Osteoblast (primary cell): ENCODE measurements around the gene DBNL. TPM values are rescaled to one million over a fixed set of nuclear protein-coding genes. Genes with fewer than 3 reads are reported as not detected.
"Not testable (repeated sequence)": the region's sequence is repeated elsewhere in the genome, so short reads cannot be mapped to it uniquely, and the experiment has no call there.

ENCODE experiments used
- DNase-seq: peaks from one replicate; pipeline ENCODE4 v3.0.0; 2011; ENCODE audit warnings: low spot score, mixed read lengths; ENCODE audit not compliant: insufficient read length; ENCODE audit errors: missing footprints
- H2AFZ ChIP-seq: 2 replicates; pipeline ENCODE4 v1.6.0; 2011; ENCODE audit warnings: mild to moderate bottlenecking, low read length
- H3K27ac ChIP-seq: 2 replicates; pipeline ENCODE4 v1.5.1; 2011; ENCODE audit warnings: mild to moderate bottlenecking, low read depth, low read length, moderate library complexity
- H3K27me3 ChIP-seq: 2 replicates; pipeline ENCODE4 v1.6.0; 2012; ENCODE audit warnings: mild to moderate bottlenecking, control low read depth, inconsistent platforms, low read length, moderate library complexity; ENCODE audit not compliant: insufficient read depth
- H3K36me3 ChIP-seq: 2 replicates; pipeline ENCODE4 v1.5.1; 2011; ENCODE audit warnings: mild to moderate bottlenecking, low read length, control low read depth, moderate library complexity; ENCODE audit not compliant: insufficient read depth
- H3K4me1 ChIP-seq: 2 replicates; pipeline ENCODE4 v1.5.1; 2011; ENCODE audit warnings: mild to moderate bottlenecking, low read length, control low read depth, moderate library complexity; ENCODE audit not compliant: insufficient read depth
- H3K4me2 ChIP-seq: 2 replicates; pipeline ENCODE4 v1.6.0; 2011; ENCODE audit warnings: mild to moderate bottlenecking, low read length; ENCODE audit not compliant: insufficient read depth
- H3K4me3 ChIP-seq: fragments of 200-600 bp; sonication (generic); 3 replicates; pipeline ENCODE4 v1.5.1; 2012; ENCODE audit warnings: mild to moderate bottlenecking, low read length, inconsistent platforms; ENCODE audit not compliant: insufficient read depth
- H3K79me2 ChIP-seq: 2 replicates; pipeline ENCODE4 v1.6.0; 2012; ENCODE audit warnings: mild to moderate bottlenecking, low read length, control low read depth, inconsistent platforms; ENCODE audit not compliant: insufficient read depth
- H3K9me3 ChIP-seq: 2 replicates; pipeline ENCODE4 v1.5.1; 2011; ENCODE audit warnings: low read depth, low read length, control low read depth
- H4K20me1 ChIP-seq: 2 replicates; pipeline ENCODE4 v1.6.0; 2012; ENCODE audit warnings: mild to moderate bottlenecking, low read length, control low read depth; ENCODE audit not compliant: insufficient read depth
- total RNA-seq: library from RNA; depleted of rRNA; stranded (reverse); fragments of >200 nt; gene quantifications from 2 replicates; pipeline ENCODE4 v1.2.3, GENCODE V29; 2012

Gene DBNL
- total RNA-seq, 1 donor = 105 TPM

DNA sequence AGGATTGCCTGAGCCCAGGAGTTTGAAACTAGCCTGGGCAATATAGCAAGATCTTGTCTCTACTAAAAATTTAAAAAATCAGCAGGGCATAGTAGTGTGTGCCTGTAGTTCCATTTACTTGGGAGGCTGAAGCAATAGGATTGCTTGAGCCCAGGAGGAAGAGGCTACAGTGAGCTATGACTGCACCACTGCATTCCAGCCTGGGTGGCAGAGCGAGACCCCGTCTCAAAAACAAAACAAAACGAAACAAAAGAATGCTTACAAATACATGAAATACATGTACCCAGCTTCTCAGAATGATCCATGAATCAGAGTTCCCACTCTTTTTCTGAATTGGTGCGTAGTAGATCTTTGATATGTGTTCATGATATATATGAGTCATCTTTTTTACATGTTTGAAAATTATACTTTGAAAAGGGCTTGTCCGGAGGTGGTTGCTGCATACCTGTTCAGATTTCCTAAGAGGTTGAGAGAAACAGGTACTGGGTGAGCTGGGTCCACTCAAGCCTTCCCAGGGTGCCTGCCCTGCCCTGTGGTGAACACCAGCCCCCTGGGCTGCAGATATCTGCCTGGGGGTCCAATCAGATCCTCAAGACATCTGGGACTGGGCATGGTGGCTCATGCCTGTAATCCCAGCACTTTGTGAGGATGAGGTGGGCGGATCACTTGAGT, 21.6 kb upstream of the DBNL start:
- H3K27ac ChIP-seq, H4K20me1 ChIP-seq, H3K4me3 ChIP-seq, H3K4me2 ChIP-seq, H3K79me2 ChIP-seq, DNase-seq, H2AFZ ChIP-seq, H3K27me3 ChIP-seq, H3K36me3 ChIP-seq, H3K9me3 ChIP-seq, H3K4me1 ChIP-seq: not testable (repeated sequence)

GRCh38 chr7:44029433-44029832, 15.1 kb upstream of the DBNL start:
- H4K20me1 ChIP-seq, H3K4me3 ChIP-seq, H3K27me3 ChIP-seq, H3K4me2 ChIP-seq, H3K79me2 ChIP-seq, H3K4me1 ChIP-seq, H3K36me3 ChIP-seq, H3K9me3 ChIP-seq, DNase-seq, H2AFZ ChIP-seq, H3K27ac ChIP-seq: not testable (repeated sequence)

DNA sequence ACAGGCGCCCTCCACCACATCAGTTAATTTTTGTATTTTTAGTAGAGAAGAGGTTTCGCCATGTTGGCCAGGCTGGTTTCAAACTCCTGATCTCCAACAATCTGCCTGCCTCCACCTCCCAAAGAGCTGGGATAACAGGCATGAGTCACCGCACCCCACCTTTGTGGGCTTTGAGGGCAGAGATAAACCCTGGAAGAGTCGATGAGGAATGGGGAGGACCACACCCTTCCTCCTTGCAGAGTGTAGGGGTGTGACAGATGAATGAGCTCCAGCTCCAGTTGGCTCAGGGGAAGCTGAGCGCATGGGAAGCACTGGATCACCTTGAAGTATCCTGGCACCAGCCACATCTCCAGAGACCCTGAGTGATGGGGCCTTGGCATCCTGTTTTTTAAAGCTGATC, 14.5 kb upstream of the DBNL start:
- not testable (repeated sequence) for H3K36me3 ChIP-seq, H3K79me2 ChIP-seq, H3K27ac ChIP-seq, H2AFZ ChIP-seq, H3K4me1 ChIP-seq, H3K4me3 ChIP-seq, H3K4me2 ChIP-seq, DNase-seq, H4K20me1 ChIP-seq, H3K27me3 ChIP-seq, H3K9me3 ChIP-seq

GRCh38 chr7:44031319-44031718, 13.2 kb upstream of the DBNL start:
- H3K27me3 ChIP-seq, H3K27ac ChIP-seq, DNase-seq, H4K20me1 ChIP-seq, H3K4me1 ChIP-seq, H3K79me2 ChIP-seq, H2AFZ ChIP-seq, H3K36me3 ChIP-seq, H3K4me3 ChIP-seq, H3K4me2 ChIP-seq, H3K9me3 ChIP-seq: not testable (repeated sequence)

DNA sequence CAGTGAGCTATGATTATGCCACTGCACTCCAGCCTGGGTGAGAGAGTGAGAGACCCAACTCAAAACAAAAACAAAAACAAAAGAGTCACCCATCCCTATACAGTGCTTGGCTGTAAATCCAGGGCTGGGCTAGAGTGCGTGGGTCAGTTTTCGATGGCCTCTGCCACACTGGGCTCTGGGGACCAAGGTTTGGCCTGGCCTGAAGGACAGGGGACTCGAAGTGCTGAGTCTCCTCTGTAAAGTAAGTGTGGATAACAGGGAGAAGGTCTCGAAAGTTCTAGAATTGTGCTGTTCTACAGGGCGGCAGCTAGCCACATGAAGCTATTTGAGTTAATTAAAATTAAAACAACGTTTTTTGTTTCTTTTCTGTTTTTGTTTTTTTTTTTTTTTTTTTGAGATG, 12.5 kb upstream of the DBNL start:
- not testable (repeated sequence) for H3K79me2 ChIP-seq, H4K20me1 ChIP-seq, H3K4me3 ChIP-seq, H3K27me3 ChIP-seq, H3K36me3 ChIP-seq, H3K4me2 ChIP-seq, H3K4me1 ChIP-seq, H2AFZ ChIP-seq, H3K9me3 ChIP-seq, H3K27ac ChIP-seq, DNase-seq

GRCh38 chr7:44033971-44034844, 10.3 kb upstream of the DBNL start:
- not testable (repeated sequence) for H3K4me1 ChIP-seq, H3K27ac ChIP-seq, H3K27me3 ChIP-seq, H4K20me1 ChIP-seq, H3K79me2 ChIP-seq, H3K4me2 ChIP-seq, H2AFZ ChIP-seq, H3K4me3 ChIP-seq, DNase-seq, H3K9me3 ChIP-seq, H3K36me3 ChIP-seq

- not testable (repeated sequence) for H3K4me2 ChIP-seq, H3K9me3 ChIP-seq, H2AFZ ChIP-seq, H3K4me1 ChIP-seq, H3K4me3 ChIP-seq, DNase-seq, H3K36me3 ChIP-seq, H4K20me1 ChIP-seq, H3K27me3 ChIP-seq, H3K79me2 ChIP-seq, H3K27ac ChIP-seq
These were observed 8.1 kb upstream of the DBNL start for GRCh38 chr7:44036364-44036763.

GRCh38 chr7:44037951-44038350, 6.6 kb upstream of the DBNL start:
- not testable (repeated sequence) for H3K79me2 ChIP-seq, H2AFZ ChIP-seq, H3K4me1 ChIP-seq, H3K36me3 ChIP-seq, H3K4me3 ChIP-seq, H3K27ac ChIP-seq, H3K4me2 ChIP-seq, H3K9me3 ChIP-seq, H3K27me3 ChIP-seq, H4K20me1 ChIP-seq
- DNase-seq = peak; percentile 73

GRCh38 chr7:44038553-44038952, 5.9 kb upstream of the DBNL start:
- DNase-seq, H3K27ac ChIP-seq, H2AFZ ChIP-seq, H3K4me1 ChIP-seq, H3K9me3 ChIP-seq, H3K79me2 ChIP-seq, H4K20me1 ChIP-seq, H3K36me3 ChIP-seq, H3K4me3 ChIP-seq, H3K4me2 ChIP-seq, H3K27me3 ChIP-seq: not testable (repeated sequence)
